Measurements from ENCODE around the gene DLK1. TPM values are rescaled to one million over a fixed set of nuclear protein-coding genes. Genes with fewer than 3 reads are reported as not detected.

The DLK1 gene
- total RNA-seq, 1 experiment from 2014 or later: 0.28 TPM

DNA sequence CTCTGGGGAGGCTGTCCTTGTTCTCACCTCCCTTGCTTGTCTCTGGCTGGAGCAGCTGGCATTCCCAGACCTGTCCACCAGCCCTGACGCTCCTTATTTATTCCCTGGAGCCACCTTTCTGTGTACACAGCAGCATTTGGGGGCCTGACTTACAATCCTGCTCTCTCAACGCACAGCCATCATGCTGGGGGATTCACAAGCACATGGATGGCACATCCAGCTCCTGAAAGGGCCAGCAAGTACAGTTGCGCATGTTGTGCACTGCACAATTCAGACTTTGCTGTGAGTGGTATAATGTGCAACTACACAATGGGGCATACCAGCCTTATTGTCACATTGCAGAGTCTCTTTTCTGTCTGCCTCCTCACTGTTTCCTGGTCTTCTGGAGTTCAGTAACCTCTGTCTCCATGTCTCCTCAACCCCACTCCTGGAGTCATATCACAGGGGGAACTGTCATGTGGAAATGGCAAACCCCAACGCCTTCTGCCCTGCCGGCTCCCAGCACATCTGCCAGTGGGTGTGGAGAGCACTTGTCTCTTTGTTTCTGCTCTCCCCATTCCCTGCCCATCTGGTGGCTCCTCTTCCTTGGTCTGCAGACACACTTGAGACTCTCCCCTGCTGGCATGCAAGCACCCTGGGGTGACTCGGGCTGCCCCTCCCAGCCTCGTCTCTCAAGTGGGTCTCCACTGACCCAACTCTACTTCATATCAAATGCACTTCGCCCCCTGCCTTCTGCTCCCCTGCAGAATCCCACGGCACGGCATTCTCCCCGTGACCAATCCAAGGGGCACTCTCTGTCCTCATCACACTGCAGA lies 58.0 kb downstream of the DLK1 start:
- Histone ChIP-seq H3K4me1 (peaks cover 52% of the 10 kb centered on the region), H3K27ac (no peak overlapping the region)
- no peak for DNase-seq

DNA sequence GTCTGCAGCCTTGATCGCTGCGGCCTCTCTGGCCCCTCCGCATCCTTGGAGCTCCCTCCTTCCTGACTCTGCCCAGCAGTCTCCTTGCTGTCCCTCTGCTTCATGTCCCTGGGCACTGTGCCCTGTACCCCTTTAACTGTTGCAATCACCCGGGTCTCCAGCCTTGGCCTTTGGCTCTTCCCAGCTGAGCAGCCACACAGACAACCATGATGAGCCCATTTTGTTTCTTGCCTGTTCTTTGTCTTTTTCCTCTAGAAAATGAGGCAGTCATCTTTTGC lies 58.6 kb downstream of the DLK1 start:
- Histone ChIP-seq H3K9me3 (replicated peaks) (no peaks in the 10 kb centered on the region), H3K27me3 (no peaks in the 10 kb centered on the region), H3K4me3 (no peak overlapping the region), H3K27ac (no peak overlapping the region), H3K36me3 (no peaks in the 10 kb centered on the region), H3K4me1 (peaks cover 58% of the 10 kb centered on the region)
- DNase-seq: no peak

More for the DNA sequence above, 58.0 kb downstream of the DLK1 start:
- H3K9me3 ChIP-seq (replicated peaks): no peaks in the 10 kb centered on the region
- H3K27me3 ChIP-seq: no peaks in the 10 kb centered on the region
- no peak overlapping the region for H3K4me3 ChIP-seq
- no peaks in the 10 kb centered on the region for H3K36me3 ChIP-seq

DNA sequence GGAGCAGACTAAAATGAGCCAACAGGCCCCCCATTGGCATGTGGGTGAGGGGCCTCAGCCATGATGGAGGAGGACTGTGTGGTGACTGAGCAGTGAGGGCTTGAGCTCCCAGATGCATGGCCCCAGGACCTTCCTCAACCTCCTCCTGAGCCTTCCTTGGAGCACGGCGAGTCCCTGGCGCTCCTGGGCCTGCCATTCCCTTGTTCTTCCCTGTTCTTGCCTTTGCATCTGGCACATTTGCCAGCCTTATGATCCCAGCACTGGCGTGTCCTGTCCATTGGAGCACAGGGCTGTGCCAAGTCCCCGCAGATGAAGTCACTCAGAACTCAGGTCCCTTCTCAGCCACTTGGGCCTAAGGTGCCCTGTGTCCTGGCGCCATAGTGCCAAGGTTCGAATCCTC lies 58.9 kb downstream of the DLK1 start:
- H3K27me3 ChIP-seq: no peaks in the 10 kb centered on the region
- no peaks in the 10 kb centered on the region for H3K9me3 ChIP-seq (replicated peaks)
- no peaks in the 10 kb centered on the region for H3K36me3 ChIP-seq
- no peak for DNase-seq
- no peak overlapping the region for H3K4me3 ChIP-seq
- peak overlapping the region; percentile 20 for H3K27ac ChIP-seq
- H3K4me1 ChIP-seq: peaks cover 61% of the 10 kb centered on the region

DNA sequence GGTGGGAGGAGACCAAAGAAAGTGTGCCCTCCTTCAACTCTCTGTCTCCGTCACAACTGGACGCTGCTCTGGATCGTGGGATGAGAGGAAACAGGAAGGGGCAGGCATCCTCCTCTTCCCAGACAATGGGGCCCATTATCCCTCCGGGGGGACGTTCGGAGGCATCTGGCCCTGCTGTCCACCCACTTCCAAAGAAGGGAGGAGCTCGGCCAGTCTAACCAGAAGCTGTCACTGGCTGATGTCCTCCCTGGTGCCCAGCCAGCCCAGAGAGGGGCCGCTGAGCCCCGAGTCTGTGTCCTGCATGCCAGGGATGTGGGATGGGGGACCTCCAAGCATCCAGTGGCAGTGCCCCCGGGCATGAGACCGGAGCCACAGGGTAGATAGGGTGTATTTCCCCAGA lies 59.4 kb downstream of the DLK1 start:
- Histone ChIP-seq H3K4me1 (peaks cover 63% of the 10 kb centered on the region), H3K9me3 (replicated peaks) (no peaks in the 10 kb centered on the region), H3K27ac (peak overlapping the region; percentile 20), H3K4me3 (no peak overlapping the region), H3K36me3 (no peaks in the 10 kb centered on the region), H3K27me3 (no peaks in the 10 kb centered on the region)
- peak; percentile 74 to 82 for DNase-seq

DNA sequence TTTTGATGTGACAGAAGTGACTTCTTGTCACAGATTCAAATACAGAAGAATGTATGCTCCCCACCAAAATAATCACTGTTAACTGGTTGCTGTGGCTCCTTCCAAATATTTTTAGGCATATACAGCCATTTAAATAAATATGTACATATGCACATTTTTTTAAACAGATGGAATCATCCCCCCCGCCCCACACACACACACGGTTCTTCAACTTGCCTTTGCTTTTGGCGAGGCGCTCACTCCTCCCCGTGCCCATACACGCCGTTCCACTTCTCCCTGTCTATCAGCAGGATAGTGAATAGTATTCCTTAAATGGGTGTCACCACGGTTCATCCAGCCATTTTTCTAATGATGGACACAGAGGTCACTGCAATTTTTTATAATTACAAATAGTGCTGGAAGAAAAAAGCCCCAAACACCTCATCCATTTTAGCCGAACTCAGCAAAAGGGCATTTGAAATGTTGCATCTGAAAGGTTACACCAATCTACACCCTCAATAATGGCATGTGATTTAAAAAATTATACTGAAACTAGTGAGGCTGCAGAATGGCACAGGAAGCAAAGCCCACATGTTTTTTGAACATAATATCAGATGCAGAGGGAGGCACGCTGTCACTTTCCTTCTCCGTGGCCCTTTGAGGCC lies 60.0 kb downstream of the DLK1 start:
- no peak for DNase-seq
- H3K27me3 ChIP-seq: no peaks in the 10 kb centered on the region
- H3K4me1 ChIP-seq: peaks cover 69% of the 10 kb centered on the region
- no peaks in the 10 kb centered on the region for H3K36me3 ChIP-seq
- H3K4me3 ChIP-seq: no peak overlapping the region
- H3K27ac ChIP-seq: peak overlapping the region; percentile 20
- H3K9me3 ChIP-seq (replicated peaks): no peaks in the 10 kb centered on the region

DNA sequence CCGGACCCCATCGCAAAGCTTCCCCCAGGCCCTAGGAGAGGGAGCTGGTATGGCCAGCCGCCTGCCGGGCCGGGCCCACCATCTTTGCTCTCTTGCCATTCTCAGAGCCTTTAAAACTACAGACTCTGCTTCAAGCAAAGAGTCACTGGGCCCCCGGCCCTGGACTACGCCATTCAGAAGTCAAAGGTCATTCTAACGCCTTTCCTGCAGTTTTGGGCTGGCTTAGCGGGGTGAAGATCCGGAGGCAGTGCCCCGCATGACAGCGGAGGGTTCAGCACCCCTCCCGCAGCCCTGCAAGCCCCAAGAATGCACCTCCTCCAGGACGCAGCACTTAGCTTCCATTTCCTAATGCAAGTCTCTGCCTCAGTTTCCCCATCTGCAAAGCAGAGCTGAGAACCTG lies 61.0 kb downstream of the DLK1 start:
- Histone ChIP-seq H3K27me3 (no peaks in the 10 kb centered on the region), H3K4me1 (peaks cover 78% of the 10 kb centered on the region), H3K9me3 (replicated peaks) (no peaks in the 10 kb centered on the region), H3K36me3 (no peaks in the 10 kb centered on the region), H3K4me3 (no peak overlapping the region), H3K27ac (no peak overlapping the region)
- no peak for DNase-seq

Other genes starting within 250 kb of the DLK1 start
- 0.85 and 0.89 TPM in 2 replicates for gene BEGAIN, start 139.5 kb upstream of the DLK1 start, total RNA-seq (2014; rRNA removed; shearing (Covaris generic))
- gene MEG3, start 99.2 kb downstream of the DLK1 start, total RNA-seq (2014; rRNA removed; shearing (Covaris generic)): 241 and 419 TPM in 2 replicates
- 0.08 and 0.34 TPM in 2 replicates for gene RTL1, start 176.8 kb downstream of the DLK1 start, total RNA-seq (2014; rRNA removed; shearing (Covaris generic))